GM12878 (cell line): ENCODE data around the gene PHLPP1.

Experiments used
- CBX5 ChIP-seq: sonication (generic); IDR thresholded peaks from 2 replicates; pipeline ENCODE4 v1.6.1; 2016; ENCODE audit warnings: low read depth, moderate library complexity, mild to moderate bottlenecking, inconsistent platforms
- CREB1 ChIP-seq: IDR thresholded peaks from 2 replicates; pipeline ENCODE4 v1.6.1; 2012; ENCODE audit warnings: low read depth, mild to moderate bottlenecking, inconsistent platforms
- EGR1 ChIP-seq, 2 experiments: IDR thresholded peaks; 1 replicate in 1 of 2; 2 replicates in 1 of 2; pipeline ENCODE4 v1.6.1; 2011 to 2012; ENCODE audit warnings: low read depth in 2 of 2, low read length in 2 of 2, borderline replicate concordance in 1 of 2, mild to moderate bottlenecking in 1 of 2, moderate library complexity in 1 of 2
- EP300 ChIP-seq, 2 experiments: fragments of 150-350 bp in 1 of 2; IDR thresholded peaks; 2 replicates each; pipeline ENCODE4 v1.6.1; 2011 to 2012; ENCODE audit warnings: low read depth in 2 of 2, low read length in 2 of 2, borderline replicate concordance in 1 of 2, improper control_type of control experiment in 1 of 2, inconsistent platforms in 1 of 2; ENCODE audit not compliant: control insufficient read depth in 1 of 2
- ETV6 ChIP-seq, 2 experiments: fragments of 450-650 bp in 1 of 2; IDR thresholded peaks in 1 of 2; conservative IDR thresholded peaks in 1 of 2; 2 replicates each; pipeline ENCODE4 v1.6.1; 2014; ENCODE audit warnings: antibody characterized with exemption in 1 of 2, borderline replicate concordance in 1 of 2, low read depth in 1 of 2, mild to moderate bottlenecking in 1 of 2, moderate library complexity in 1 of 2
- EZH2 ChIP-seq: IDR thresholded peaks from 2 replicates; pipeline ENCODE4 v1.6.1; 2012; ENCODE audit warnings: low read depth, mild to moderate bottlenecking, control low read depth, inconsistent platforms, low read length, borderline replicate concordance; ENCODE audit not compliant: control insufficient read depth
- HCFC1 ChIP-seq: fragments of 150-350 bp; IDR thresholded peaks from 2 replicates; pipeline ENCODE4 v1.6.1; 2014; ENCODE audit warnings: low read length
- PAX8 ChIP-seq: fragments of 450-650 bp; IDR thresholded peaks from 2 replicates; pipeline ENCODE4 v1.6.1; 2017; ENCODE audit warnings: mild to moderate bottlenecking, moderate library complexity
- POLR2A ChIP-seq: IDR thresholded peaks from 2 replicates; pipeline ENCODE4 v1.6.1; 2011; ENCODE audit warnings: low read depth, mild to moderate bottlenecking, low read length
- POLR2AphosphoS5 ChIP-seq: IDR thresholded peaks from 2 replicates; pipeline ENCODE4 v1.6.1; 2011; ENCODE audit warnings: mild to moderate bottlenecking, low read length, inconsistent platforms
- SRF ChIP-seq, 2 experiments: IDR thresholded peaks; 2 replicates each; pipeline ENCODE4 v1.6.1; 2011; ENCODE audit warnings: low read depth in 2 of 2, low read length in 2 of 2, mild to moderate bottlenecking in 1 of 2, moderate library complexity in 1 of 2
- ZNF24 ChIP-seq: fragments of 450-650 bp; IDR thresholded peaks from 2 replicates; pipeline ENCODE4 v1.6.1; 2017; ENCODE audit warnings: antibody characterized with exemption, mild to moderate bottlenecking
- TF ChIP-seq, protein P1 (sequence below): IDR thresholded peaks from 2 replicates; pipeline ENCODE4 v1.6.1; 2012; ENCODE audit warnings: low read length, inconsistent platforms
- TF ChIP-seq, protein P2 (sequence below), 3 experiments: IDR thresholded peaks in 2 of 3; conservative IDR thresholded peaks in 1 of 3; 2 replicates each; pipeline ENCODE4 v1.5.1; 2011; ENCODE audit warnings: low read depth in 3 of 3, low read length in 3 of 3, mild to moderate bottlenecking in 3 of 3, control low read depth in 2 of 3, moderate library complexity in 2 of 3, inconsistent platforms in 1 of 3, mixed read lengths in 1 of 3; ENCODE audit not compliant: control insufficient read depth in 2 of 3, insufficient read depth in 1 of 3; ENCODE audit errors: extremely low read depth in 1 of 3

DNA sequence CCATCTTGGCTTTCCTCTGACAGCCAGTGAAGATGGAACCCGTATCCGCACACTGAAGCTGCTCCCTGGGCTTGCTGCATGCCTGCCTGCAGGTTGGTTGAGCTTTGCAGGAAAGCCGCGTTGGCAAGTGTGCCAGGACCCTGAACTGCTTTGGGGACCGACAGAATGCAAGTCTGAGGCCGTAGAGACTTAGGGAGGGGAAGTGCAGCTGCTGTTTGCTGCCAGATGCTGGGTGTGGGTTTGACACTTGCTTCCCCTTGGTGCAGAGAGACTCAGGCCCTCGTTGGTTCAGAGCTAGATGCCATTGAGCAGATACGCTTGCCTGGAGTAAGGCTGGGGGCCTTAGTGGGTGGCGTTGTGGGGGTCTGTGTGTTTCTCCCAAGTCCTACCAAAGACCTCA, 13.1 kb upstream of the PHLPP1 start:
- TF ChIP-seq CBX5 (no peak), PAX8 (no peak), SRF (IDR thresholded peaks at IDR 0.05; ENCODE audit: low read depth in 2 of 2, low read length in 2 of 2) (no peak), ETV6 (conservative IDR thresholded peaks at IDR 0.05 in 1 of 2, IDR thresholded peaks at IDR 0.05 in 1 of 2; ENCODE audit: borderline replicate concordance in 1 of 2, low read depth in 1 of 2) (no peak), POLR2A (no peak), EP300 (IDR thresholded peaks at IDR 0.05; ENCODE audit: borderline replicate concordance in 1 of 2, control insufficient read depth in 1 of 2, low read depth in 2 of 2, low read length in 2 of 2) (no peak), HCFC1 (no peak), CREB1 (no peak), EGR1 (IDR thresholded peaks at IDR 0.05; ENCODE audit: borderline replicate concordance in 1 of 2, low read depth in 2 of 2, low read length in 2 of 2) (no peak), POLR2AphosphoS5 (no peak), EZH2 (no peak), ZNF24 (no peak)
- TF ChIP-seq, protein P1, sequence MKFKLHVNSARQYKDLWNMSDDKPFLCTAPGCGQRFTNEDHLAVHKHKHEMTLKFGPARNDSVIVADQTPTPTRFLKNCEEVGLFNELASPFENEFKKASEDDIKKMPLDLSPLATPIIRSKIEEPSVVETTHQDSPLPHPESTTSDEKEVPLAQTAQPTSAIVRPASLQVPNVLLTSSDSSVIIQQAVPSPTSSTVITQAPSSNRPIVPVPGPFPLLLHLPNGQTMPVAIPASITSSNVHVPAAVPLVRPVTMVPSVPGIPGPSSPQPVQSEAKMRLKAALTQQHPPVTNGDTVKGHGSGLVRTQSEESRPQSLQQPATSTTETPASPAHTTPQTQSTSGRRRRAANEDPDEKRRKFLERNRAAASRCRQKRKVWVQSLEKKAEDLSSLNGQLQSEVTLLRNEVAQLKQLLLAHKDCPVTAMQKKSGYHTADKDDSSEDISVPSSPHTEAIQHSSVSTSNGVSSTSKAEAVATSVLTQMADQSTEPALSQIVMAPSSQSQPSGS: no peak
- TF ChIP-seq, protein P2, sequence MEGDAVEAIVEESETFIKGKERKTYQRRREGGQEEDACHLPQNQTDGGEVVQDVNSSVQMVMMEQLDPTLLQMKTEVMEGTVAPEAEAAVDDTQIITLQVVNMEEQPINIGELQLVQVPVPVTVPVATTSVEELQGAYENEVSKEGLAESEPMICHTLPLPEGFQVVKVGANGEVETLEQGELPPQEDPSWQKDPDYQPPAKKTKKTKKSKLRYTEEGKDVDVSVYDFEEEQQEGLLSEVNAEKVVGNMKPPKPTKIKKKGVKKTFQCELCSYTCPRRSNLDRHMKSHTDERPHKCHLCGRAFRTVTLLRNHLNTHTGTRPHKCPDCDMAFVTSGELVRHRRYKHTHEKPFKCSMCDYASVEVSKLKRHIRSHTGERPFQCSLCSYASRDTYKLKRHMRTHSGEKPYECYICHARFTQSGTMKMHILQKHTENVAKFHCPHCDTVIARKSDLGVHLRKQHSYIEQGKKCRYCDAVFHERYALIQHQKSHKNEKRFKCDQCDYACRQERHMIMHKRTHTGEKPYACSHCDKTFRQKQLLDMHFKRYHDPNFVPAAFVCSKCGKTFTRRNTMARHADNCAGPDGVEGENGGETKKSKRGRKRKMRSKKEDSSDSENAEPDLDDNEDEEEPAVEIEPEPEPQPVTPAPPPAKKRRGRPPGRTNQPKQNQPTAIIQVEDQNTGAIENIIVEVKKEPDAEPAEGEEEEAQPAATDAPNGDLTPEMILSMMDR (IDR thresholded peaks at IDR 0.05 in 2 of 3, conservative IDR thresholded peaks at IDR 0.05 in 1 of 3; ENCODE audit: control insufficient read depth in 2 of 3, extremely low read depth in 1 of 3, insufficient read depth in 1 of 3, low read depth in 3 of 3, low read length in 3 of 3): no peak
